GM12891 (cell line): ENCODE results near the gene LOXHD1.

Experiments
- POLR2A ChIP-seq: IDR thresholded peaks from 2 replicates; pipeline ENCODE4 v1.6.1; 2011; ENCODE audit warnings: low read depth, low read length, control low read depth
- POLR2AphosphoS5 ChIP-seq: IDR thresholded peaks from 2 replicates; pipeline ENCODE4 v1.6.1; 2011; ENCODE audit warnings: low read depth, low read length, control low read depth
- TAF1 ChIP-seq: IDR thresholded peaks from 2 replicates; pipeline ENCODE4 v1.6.1; 2011; ENCODE audit warnings: low read depth, low read length, control low read depth

DNA sequence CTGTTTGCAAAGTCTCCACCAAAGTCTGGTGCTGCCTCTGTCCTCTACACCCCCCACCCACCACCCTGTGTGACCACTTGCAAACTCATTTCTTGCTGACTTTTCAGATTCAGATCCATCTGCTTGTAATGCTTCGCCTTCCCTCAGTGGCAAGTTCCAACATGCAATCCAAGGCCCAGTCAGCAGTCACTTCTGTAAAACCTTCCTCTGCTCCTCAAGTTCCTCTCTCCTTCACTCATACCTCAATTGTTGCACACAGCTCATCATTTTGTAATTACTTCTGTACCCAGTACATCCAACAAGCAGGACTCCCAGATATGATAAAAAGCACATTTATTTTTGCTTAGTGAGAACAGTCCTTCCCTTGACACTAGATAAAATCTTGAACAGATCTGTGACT, 6.5 kb upstream of the LOXHD1 start:
- TF ChIP-seq POLR2AphosphoS5, result no peak
- TF ChIP-seq TAF1, result no peak
- TF ChIP-seq POLR2A, result no peak
